ENCODE results near the gene NLRC5. TPM values are rescaled to one million over a fixed set of nuclear protein-coding genes. Genes with fewer than 3 reads are reported as not detected.
"Not testable (repeated sequence)": the region's sequence is repeated elsewhere in the genome, so short reads cannot be mapped to it uniquely, and the experiment has no call there.

Gene NLRC5
- total RNA-seq, 5 donors from 2014 or later (not counting 1 experiment from before 2014, with no cell fraction given), result 390 to 711 (median 496) TPM

DNA sequence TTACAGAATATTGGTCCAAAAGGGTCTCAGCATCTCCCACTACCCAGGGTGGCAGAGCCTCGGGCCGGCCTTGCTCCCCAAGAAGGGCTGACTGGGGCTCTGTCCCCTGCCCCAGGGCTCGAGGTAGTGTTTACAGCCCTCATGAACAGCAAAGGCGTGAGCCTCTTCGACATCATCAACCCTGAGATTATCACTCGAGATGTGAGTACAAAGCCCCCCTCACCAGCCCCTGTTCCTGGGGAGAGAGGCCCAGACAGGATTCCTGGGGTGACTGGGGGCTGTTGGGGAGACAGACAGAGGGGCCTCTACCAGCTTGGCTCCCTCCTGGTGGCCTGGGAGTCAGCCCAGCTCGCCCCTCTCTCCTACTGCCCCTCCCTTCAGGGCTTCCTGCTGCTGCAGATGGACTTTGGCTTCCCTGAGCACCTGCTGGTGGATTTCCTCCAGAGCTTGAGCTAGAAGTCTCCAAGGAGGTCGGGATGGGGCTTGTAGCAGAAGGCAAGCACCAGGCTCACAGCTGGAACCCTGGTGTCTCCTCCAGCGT is 6.1 kb upstream of the NLRC5 start:
- no peaks in the 10 kb centered on the region for H3K9me3 ChIP-seq
- DNase-seq (no peak), ATAC-seq (replicated peaks in 1 of 4) (no peak)
- H3K36me3 ChIP-seq (ENCODE audit: control insufficient read depth in 2 of 2, extremely low read depth in 1 of 2, insufficient read depth in 1 of 2, low read length in 1 of 2), result peaks cover 4 to 21% of the 10 kb centered on the region in 2 donors
- Mint-ChIP-seq H3K4me1 (peaks cover 83 to 84% (median 83%) of the 10 kb centered on the region in 3 donors), H3K4me3 (no peak overlapping the region), H3K27me3 (no peaks in the 10 kb centered on the region), H3K27ac (peak overlapping the region; percentile 59 to 100), H3K36me3 (peaks cover 25% of the 10 kb centered on the region), H3K9me3 (no peaks in the 10 kb centered on the region)
- no peak overlapping the region for H3K27ac ChIP-seq (ENCODE audit: low read length)
- peaks cover 20 to 70% of the 10 kb centered on the region in 2 experiments for H3K4me1 ChIP-seq (ENCODE audit: control insufficient read depth in 1 of 2, extremely low read depth in 1 of 2, insufficient read depth in 2 of 2, low read length in 2 of 2)
- no peaks in the 10 kb centered on the region for H3K27me3 ChIP-seq (replicated peaks in 1 of 2; ENCODE audit: control insufficient read depth in 2 of 2, extremely low read depth in 1 of 2, insufficient read depth in 2 of 2, low read length in 1 of 2)
- WGBS (ENCODE audit: insufficient coverage), result 100% methylated on average over 2 of the region's 9 CpGs
- H3K4me3 ChIP-seq (ENCODE audit: control insufficient read depth in 1 of 2, extremely low read depth in 1 of 2, low read length in 1 of 2), result no peak overlapping the region
- ChIA-PET POLR2A (interaction anchor here in 1 of 2 donors (0.7 to 1.1 kb wide), 2 partner anchors 8 to 117 kb away, joined by 3 to 5 read pairs; no protein-coding TSS in a partner anchor), CTCF (interaction anchor here (0.6 to 1.3 kb wide), 5 partner anchors 11 to 110 kb away, joined by 3 to 10 read pairs (median 3); no protein-coding TSS in a partner anchor)

DNA sequence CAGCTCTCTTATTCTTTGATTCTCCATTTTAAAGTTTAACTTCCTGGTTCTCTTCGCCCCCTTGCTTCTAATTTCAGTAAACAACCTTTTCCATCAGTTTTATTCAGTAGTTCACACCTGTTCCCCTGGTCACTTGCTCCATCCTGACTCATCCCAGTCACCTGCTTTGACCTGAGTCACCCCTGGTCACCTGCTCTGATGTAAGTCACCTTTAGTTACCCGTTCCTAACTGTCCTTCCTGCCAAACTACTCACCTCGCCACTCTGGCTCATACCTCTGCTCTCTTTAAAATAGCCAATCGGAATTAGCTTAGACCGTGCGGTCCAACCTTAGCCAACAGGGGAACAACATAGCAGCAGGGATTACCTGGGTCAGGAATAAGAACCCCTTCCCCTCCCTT is 4.7 kb upstream of the NLRC5 start:
- Histone ChIP-seq H3K27ac (ENCODE audit: low read length) (peak overlapping the region; percentile 54), H3K4me1 (ENCODE audit: control insufficient read depth in 1 of 2, extremely low read depth in 1 of 2, insufficient read depth in 2 of 2, low read length in 2 of 2) (peaks cover 25 to 77% of the 10 kb centered on the region in 2 experiments), H3K27me3 (replicated peaks in 1 of 2; ENCODE audit: control insufficient read depth in 2 of 2, extremely low read depth in 1 of 2, insufficient read depth in 2 of 2, low read length in 1 of 2) (no peaks in the 10 kb centered on the region), H3K36me3 (ENCODE audit: control insufficient read depth in 2 of 2, extremely low read depth in 1 of 2, insufficient read depth in 1 of 2, low read length in 1 of 2) (peaks cover 4 to 21% of the 10 kb centered on the region in 2 donors), H3K9me3 (no peaks in the 10 kb centered on the region), H3K4me3 (ENCODE audit: control insufficient read depth in 1 of 2, extremely low read depth in 1 of 2, low read length in 1 of 2) (no peak overlapping the region)
- Mint-ChIP-seq H3K27ac (peak overlapping the region; percentile 98 to 100), H3K4me1 (peaks cover 78 to 90% (median 86%) of the 10 kb centered on the region in 3 donors), H3K4me3 (peak overlapping the region; percentile 2 to 99 (median 50)), H3K9me3 (no peaks in the 10 kb centered on the region), H3K36me3 (peaks cover 25% of the 10 kb centered on the region), H3K27me3 (no peaks in the 10 kb centered on the region)
- ChIA-PET CTCF (interaction anchor here in 1 of 2 donors (0.7 to 1.6 kb wide), 2 partner anchors 20 to 114 kb away, joined by 3 to 4 read pairs; no protein-coding TSS in a partner anchor), POLR2A (interaction anchor here in 1 of 2 donors (0.6 kb wide), 1 partner anchor 40 kb away, joined by 3 read pairs; no protein-coding TSS in a partner anchor)
- ATAC-seq (replicated peaks in 1 of 4), result no peak
- no peak for DNase-seq
- 81% methylated on average over 5 of the region's 6 CpGs for WGBS (ENCODE audit: insufficient coverage)

DNA sequence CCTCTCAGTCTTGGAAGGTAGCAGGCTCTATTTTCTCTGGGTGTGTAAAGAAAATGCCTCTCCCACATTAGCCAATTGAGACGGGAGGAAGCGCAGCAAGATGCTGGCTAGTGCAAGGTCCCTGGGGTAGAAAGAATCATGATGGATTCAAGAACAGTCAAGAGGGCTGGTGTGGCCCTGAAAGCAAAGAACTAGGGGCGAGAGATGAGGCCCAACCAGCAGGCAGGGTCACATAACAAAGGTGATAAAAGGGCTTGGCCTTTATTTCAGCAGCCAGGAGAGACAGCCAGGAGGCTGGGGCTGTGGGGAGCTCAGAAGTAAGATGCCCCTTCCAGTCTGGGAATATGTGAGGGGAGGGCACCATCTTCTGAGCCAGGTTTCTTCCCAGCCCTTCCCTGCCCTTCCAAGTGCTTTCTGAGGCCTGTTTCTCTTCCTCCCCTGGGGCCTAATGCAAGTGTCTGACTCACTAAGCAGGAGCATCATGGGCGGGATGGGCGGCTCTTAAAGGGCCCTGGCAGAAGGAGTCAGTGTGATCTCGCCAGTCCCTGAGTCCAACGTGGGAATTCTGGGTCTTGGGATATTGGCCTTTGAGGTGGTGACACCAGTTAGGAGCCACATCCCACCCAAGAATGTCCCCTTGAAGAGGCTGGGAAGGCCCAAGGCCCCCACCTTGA is 3.9 kb upstream of the NLRC5 start:
- 77% methylated on average over 6 of the region's 7 CpGs for WGBS (ENCODE audit: insufficient coverage)
- Mint-ChIP-seq H3K4me1 (peaks cover 73 to 87% (median 83%) of the 10 kb centered on the region in 3 donors), H3K27me3 (no peaks in the 10 kb centered on the region), H3K9me3 (no peaks in the 10 kb centered on the region), H3K36me3 (peaks cover 25% of the 10 kb centered on the region), H3K4me3 (peak overlapping the region; percentile 17 to 99 (median 50)), H3K27ac (peak overlapping the region; percentile 98 to 100)
- Histone ChIP-seq H3K4me3 (ENCODE audit: control insufficient read depth in 1 of 2, extremely low read depth in 1 of 2, low read length in 1 of 2) (no peak overlapping the region), H3K9me3 (no peaks in the 10 kb centered on the region), H3K27ac (ENCODE audit: low read length) (peak overlapping the region; percentile 54), H3K4me1 (ENCODE audit: control insufficient read depth in 1 of 2, extremely low read depth in 1 of 2, insufficient read depth in 2 of 2, low read length in 2 of 2) (peaks cover 25 to 77% of the 10 kb centered on the region in 2 experiments), H3K36me3 (ENCODE audit: control insufficient read depth in 2 of 2, extremely low read depth in 1 of 2, insufficient read depth in 1 of 2, low read length in 1 of 2) (peaks cover 4 to 21% of the 10 kb centered on the region in 2 donors), H3K27me3 (replicated peaks in 1 of 2; ENCODE audit: control insufficient read depth in 2 of 2, extremely low read depth in 1 of 2, insufficient read depth in 2 of 2, low read length in 1 of 2) (no peaks in the 10 kb centered on the region)
- DNase-seq, result no peak
- ChIA-PET POLR2A (interaction anchor here in 1 of 2 donors (0.6 kb wide), 1 partner anchor 41 kb away, joined by 3 read pairs; no protein-coding TSS in a partner anchor), CTCF (interaction anchor here in 1 of 2 donors (1.6 kb wide), 1 partner anchor 21 kb away, joined by 4 read pairs; no protein-coding TSS in a partner anchor)
- no peak for ATAC-seq (replicated peaks in 1 of 4)

DNA sequence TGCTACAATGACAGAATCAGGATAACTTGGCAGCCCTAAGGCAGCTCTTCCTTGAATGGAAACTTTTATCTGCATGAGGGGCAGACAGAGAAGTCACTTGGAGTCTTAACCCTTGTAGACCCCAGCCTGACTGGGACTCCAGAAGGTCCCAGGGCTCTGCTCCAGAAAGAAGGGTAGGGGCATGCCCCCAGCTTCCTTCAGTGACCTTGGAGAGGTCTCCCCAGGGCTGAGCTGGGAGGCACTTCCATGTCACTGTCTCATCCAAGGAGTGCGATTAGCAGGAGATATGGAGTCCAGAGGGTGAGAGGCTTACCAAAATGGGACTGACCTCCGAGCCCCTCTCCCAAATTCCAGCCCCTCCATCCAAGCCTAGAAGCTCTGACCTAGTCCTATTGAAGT is 3.4 kb upstream of the NLRC5 start:
- CTCF ChIA-PET, result no interaction called here
- POLR2A ChIA-PET, result no interaction called here
- Mint-ChIP-seq H3K27ac (peak overlapping the region; percentile 98 to 100), H3K9me3 (no peaks in the 10 kb centered on the region), H3K4me1 (peaks cover 72 to 87% (median 83%) of the 10 kb centered on the region in 3 donors), H3K36me3 (peaks cover 28% of the 10 kb centered on the region), H3K4me3 (peak overlapping the region in 2 of 3 donors; percentile 25 to 99), H3K27me3 (no peaks in the 10 kb centered on the region)
- H3K36me3 ChIP-seq (ENCODE audit: control insufficient read depth in 2 of 2, extremely low read depth in 1 of 2, insufficient read depth in 1 of 2, low read length in 1 of 2), result peaks cover 4 to 21% of the 10 kb centered on the region in 2 donors
- no peaks in the 10 kb centered on the region for H3K9me3 ChIP-seq
- H3K27me3 ChIP-seq (replicated peaks in 1 of 2; ENCODE audit: control insufficient read depth in 2 of 2, extremely low read depth in 1 of 2, insufficient read depth in 2 of 2, low read length in 1 of 2), result no peaks in the 10 kb centered on the region
- DNase-seq (no peak), ATAC-seq (replicated peaks in 1 of 4) (no peak)
- WGBS (ENCODE audit: insufficient coverage), result no CpG with 5 or more reads among the region's 2 CpGs
- H3K4me3 ChIP-seq (ENCODE audit: control insufficient read depth in 1 of 2, extremely low read depth in 1 of 2, low read length in 1 of 2), result no peak overlapping the region
- H3K27ac ChIP-seq (ENCODE audit: low read length), result peak overlapping the region; percentile 54
- H3K4me1 ChIP-seq (ENCODE audit: control insufficient read depth in 1 of 2, extremely low read depth in 1 of 2, insufficient read depth in 2 of 2, low read length in 2 of 2), result peaks cover 27 to 76% of the 10 kb centered on the region in 2 experiments

DNA sequence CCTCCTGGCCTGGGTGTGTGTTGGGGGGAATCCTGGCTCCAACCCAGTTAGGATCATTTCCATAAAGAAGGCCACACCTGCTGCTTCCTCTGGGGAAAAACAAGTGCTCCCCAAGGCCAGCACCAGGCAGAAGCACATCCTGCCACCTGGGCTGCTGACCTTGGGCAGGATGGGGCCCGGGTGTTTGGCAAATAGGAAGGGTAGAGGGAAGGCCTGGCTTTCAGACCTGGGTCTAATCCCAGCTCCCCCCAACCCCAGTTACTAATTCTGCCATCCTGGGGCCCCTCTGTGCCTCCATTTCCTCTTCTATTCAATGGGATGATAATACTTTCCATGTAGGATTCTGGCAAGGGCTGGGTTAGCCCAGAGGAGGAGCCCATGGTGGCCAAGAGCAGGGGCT is 3.0 kb upstream of the NLRC5 start:
- CTCF ChIA-PET, result no interaction called here
- POLR2A ChIA-PET, result no interaction called here

DNA sequence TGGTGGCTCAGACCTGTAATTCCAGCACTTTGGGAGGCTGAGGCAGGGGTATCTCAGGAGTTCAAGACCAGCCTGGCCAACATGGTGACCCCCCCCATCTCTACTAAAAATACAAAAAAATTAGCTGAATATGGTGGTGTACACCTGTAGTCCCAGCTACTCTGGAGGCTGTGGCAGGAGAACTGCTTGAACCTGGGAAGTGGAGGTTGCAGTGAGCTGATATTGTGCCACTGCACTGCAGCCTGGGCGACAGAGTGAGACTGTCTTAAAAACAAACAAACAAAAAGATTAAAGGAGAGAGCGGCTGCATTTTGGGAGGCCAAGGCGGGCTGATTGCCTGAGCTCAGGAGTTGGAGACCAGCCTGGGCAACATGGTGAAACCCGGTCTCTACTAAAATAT is 2.4 kb upstream of the NLRC5 start:
- H3K27ac Mint-ChIP-seq, result peak overlapping the region; percentile 98 to 100
- Histone ChIP-seq H3K36me3 (ENCODE audit: control insufficient read depth in 2 of 2, extremely low read depth in 1 of 2, insufficient read depth in 1 of 2, low read length in 1 of 2) (peaks cover 4 to 24% of the 10 kb centered on the region in 2 donors), H3K27ac (ENCODE audit: low read length) (peak overlapping the region; percentile 54), H3K4me3 (ENCODE audit: control insufficient read depth in 1 of 2, extremely low read depth in 1 of 2, low read length in 1 of 2) (peak overlapping the region in 1 of 2 donors; percentile 93), H3K4me1 (ENCODE audit: control insufficient read depth in 1 of 2, extremely low read depth in 1 of 2, insufficient read depth in 2 of 2, low read length in 2 of 2) (peaks cover 28 to 82% of the 10 kb centered on the region in 2 experiments)
- peaks cover 68 to 83% (median 81%) of the 10 kb centered on the region in 3 donors for H3K4me1 Mint-ChIP-seq
- H3K36me3 Mint-ChIP-seq, result peaks cover 27% of the 10 kb centered on the region
- H3K9me3 Mint-ChIP-seq; ATAC-seq (replicated peaks in 1 of 4); DNase-seq; H3K9me3 ChIP-seq; H3K27me3 Mint-ChIP-seq; H3K27me3 ChIP-seq (replicated peaks in 1 of 2; ENCODE audit: control insufficient read depth in 2 of 2, extremely low read depth in 1 of 2, insufficient read depth in 2 of 2, low read length in 1 of 2); CTCF ChIA-PET; POLR2A ChIA-PET: not testable (repeated sequence)
- H3K4me3 Mint-ChIP-seq, result peak overlapping the region; percentile 99 to 100 (median 99)
- 89% methylated on average over 3 of the region's 4 CpGs for WGBS (ENCODE audit: insufficient coverage)

More for the DNA sequence above, 3.0 kb upstream of the NLRC5 start:
- Histone ChIP-seq H3K27me3 (replicated peaks in 1 of 2; ENCODE audit: control insufficient read depth in 2 of 2, extremely low read depth in 1 of 2, insufficient read depth in 2 of 2, low read length in 1 of 2) (no peaks in the 10 kb centered on the region), H3K9me3 (no peaks in the 10 kb centered on the region), H3K4me1 (ENCODE audit: control insufficient read depth in 1 of 2, extremely low read depth in 1 of 2, insufficient read depth in 2 of 2, low read length in 2 of 2) (peaks cover 27 to 76% of the 10 kb centered on the region in 2 experiments), H3K36me3 (ENCODE audit: control insufficient read depth in 2 of 2, extremely low read depth in 1 of 2, insufficient read depth in 1 of 2, low read length in 1 of 2) (peaks cover 4 to 24% of the 10 kb centered on the region in 2 donors), H3K4me3 (ENCODE audit: control insufficient read depth in 1 of 2, extremely low read depth in 1 of 2, low read length in 1 of 2) (no peak overlapping the region), H3K27ac (ENCODE audit: low read length) (peak overlapping the region; percentile 54)
- Mint-ChIP-seq H3K36me3 (peaks cover 28% of the 10 kb centered on the region), H3K9me3 (no peaks in the 10 kb centered on the region), H3K27me3 (no peaks in the 10 kb centered on the region), H3K4me3 (peak overlapping the region; percentile 99 to 100 (median 99)), H3K4me1 (peaks cover 69 to 83% (median 81%) of the 10 kb centered on the region in 3 donors), H3K27ac (peak overlapping the region; percentile 98 to 100)
- no peak for DNase-seq
- no peak for ATAC-seq (replicated peaks in 1 of 4)
- no CpG with 5 or more reads among the region's 1 CpG for WGBS (ENCODE audit: insufficient coverage)

Measured in T-cell (primary cell).